Measurements from ENCODE around the gene SMARCD3. TPM values are rescaled to one million over a fixed set of nuclear protein-coding genes. Genes with fewer than 3 reads are reported as not detected.

Gene SMARCD3
- total and polyA plus RNA-seq, 2 experiments from 2014 or later, result 3.3 to 4.0 TPM

GRCh38 chr7:151265351-151265931, 16.9 kb upstream of the SMARCD3 start:
- no peak for ATAC-seq
- Histone ChIP-seq H2AFZ (no peak overlapping the region), H3K9me2 (ENCODE audit: insufficient read depth) (no peaks in the 10 kb centered on the region), H3F3A (replicated peaks; ENCODE audit: low read depth) (no peaks in the 10 kb centered on the region), H3K27ac (ENCODE audit: low read depth) (no peak overlapping the region), H3K4me1 (ENCODE audit: insufficient read depth) (no peaks in the 10 kb centered on the region), H3K79me2 (replicated peaks; ENCODE audit: insufficient read depth) (no peaks in the 10 kb centered on the region), H3K27me3 (ENCODE audit: insufficient read depth) (no peaks in the 10 kb centered on the region), H3K4me2 (no peak overlapping the region), H4K20me1 (replicated peaks; ENCODE audit: insufficient read depth) (no peaks in the 10 kb centered on the region), H3K36me3 (ENCODE audit: insufficient read depth) (no peaks in the 10 kb centered on the region), H3K4me3 (no peak overlapping the region)
- Mint-ChIP-seq H3K4me1 (peaks cover 1% of the 10 kb centered on the region; the same call in 1 of the 3 replicates), H3K27me3 (ENCODE audit: insufficient read depth, low read depth, poor library complexity) (peaks cover 10% of the 10 kb centered on the region), H3K9me3 (no peaks in the 10 kb centered on the region), H3K27ac (no peak overlapping the region), H3K36me3 (ENCODE audit: low read depth) (no peaks in the 10 kb centered on the region), H3K4me3 (no peak overlapping the region)
- TF ChIP-seq CTCF (conservative IDR thresholded peaks at IDR 0.05; ENCODE audit: low read depth in 2 of 2) (no peak), ETS1 (IDR thresholded peaks at IDR 0.05) (no peak), CREB1 (CRISPR knock-in tag; IDR thresholded peaks at IDR 0.05; ENCODE audit: low read depth) (no peak), ZNF114 (CRISPR knock-in tag; IDR thresholded peaks at IDR 0.05) (no peak), STAT1 (IDR thresholded peaks at IDR 0.05; ENCODE audit: unreplicated experiment) (no peak)
- no peak for DNase-seq (ENCODE audit: low spot score)

- TF ChIP-seq CTCF (conservative IDR thresholded peaks at IDR 0.05; ENCODE audit: low read depth in 2 of 2) (no peak), ETS1 (IDR thresholded peaks at IDR 0.05) (no peak), STAT1 (IDR thresholded peaks at IDR 0.05; ENCODE audit: unreplicated experiment) (no peak), REST (IDR thresholded peaks at IDR 0.05; ENCODE audit: unreplicated experiment) (no peak), JUNB (IDR thresholded peaks at IDR 0.05; ENCODE audit: unreplicated experiment) (no peak), EZH2 (IDR thresholded peaks at IDR 0.05; ENCODE audit: low read depth, unreplicated experiment) (no peak), ZNF114 (CRISPR knock-in tag; IDR thresholded peaks at IDR 0.05) (no peak), NANOG (IDR thresholded peaks at IDR 0.05; ENCODE audit: borderline replicate concordance) (no peak)
- Histone ChIP-seq H3K27ac (ENCODE audit: low read depth) (no peak overlapping the region), H4K20me1 (replicated peaks; ENCODE audit: insufficient read depth) (no peaks in the 10 kb centered on the region), H3K79me2 (replicated peaks; ENCODE audit: insufficient read depth) (no peaks in the 10 kb centered on the region), H3K27me3 (ENCODE audit: insufficient read depth) (no peaks in the 10 kb centered on the region), H3K4me1 (ENCODE audit: insufficient read depth) (no peaks in the 10 kb centered on the region), H3K4me2 (no peak overlapping the region), H3K36me3 (ENCODE audit: insufficient read depth) (no peaks in the 10 kb centered on the region), H3K9me2 (ENCODE audit: insufficient read depth) (no peaks in the 10 kb centered on the region), H2AFZ (no peak overlapping the region), H3F3A (replicated peaks; ENCODE audit: low read depth) (no peaks in the 10 kb centered on the region), H3K4me3 (no peak overlapping the region)
- Mint-ChIP-seq H3K9me3 (no peaks in the 10 kb centered on the region), H3K27ac (no peak overlapping the region), H3K36me3 (ENCODE audit: low read depth) (no peaks in the 10 kb centered on the region), H3K27me3 (ENCODE audit: insufficient read depth, low read depth, poor library complexity) (peaks cover 8% of the 10 kb centered on the region), H3K4me1 (peaks cover 6% of the 10 kb centered on the region), H3K4me3 (no peak overlapping the region)
- DNase-seq (ENCODE audit: low spot score), result no peak
- no peak for ATAC-seq
These were observed 16.1 kb upstream of the SMARCD3 start for GRCh38 chr7:151264615-151265014.

Data from GM23338 (cell line).